ENCODE data around the gene FAF2.

The FAF2 gene

GRCh38 chr5:176450077-176450476, 1.9 kb downstream of the FAF2 start:
- Histone ChIP-seq H3K36me3 (ENCODE audit: control insufficient read depth, insufficient read depth, low read length) (no peaks in the 10 kb centered on the region), H3K9me3 (ENCODE audit: control insufficient read depth, low read length) (no peaks in the 10 kb centered on the region), H2AFZ (no peak overlapping the region), H3K79me2 (peaks cover 35% of the 10 kb centered on the region), H3K27ac (no peak overlapping the region), H3K4me3 (ENCODE audit: low read depth, low read length) (no peak overlapping the region), H3K9ac (no peak overlapping the region), H3K4me2 (ENCODE audit: low read length) (no peak overlapping the region), H3K4me1 (peaks cover 7% of the 10 kb centered on the region), H3K27me3 (ENCODE audit: control insufficient read depth, insufficient read depth, low read length) (no peaks in the 10 kb centered on the region)
- TF ChIP-seq CTCF (IDR thresholded peaks at IDR 0.05) = no peak

GRCh38 chr5:176454724-176455394, 6.7 kb downstream of the FAF2 start:
- Histone ChIP-seq H3K79me2 (peaks cover 59% of the 10 kb centered on the region), H3K4me2 (ENCODE audit: low read length) (no peak overlapping the region), H3K36me3 (ENCODE audit: control insufficient read depth, insufficient read depth, low read length) (no peaks in the 10 kb centered on the region), H3K27me3 (ENCODE audit: control insufficient read depth, insufficient read depth, low read length) (no peaks in the 10 kb centered on the region), H3K27ac (no peak overlapping the region), H3K9ac (no peak overlapping the region), H2AFZ (no peak overlapping the region), H3K9me3 (ENCODE audit: control insufficient read depth, low read length) (no peaks in the 10 kb centered on the region), H3K4me3 (ENCODE audit: low read depth, low read length) (no peak overlapping the region), H3K4me1 (no peaks in the 10 kb centered on the region)
- no peak for TF ChIP-seq CTCF (IDR thresholded peaks at IDR 0.05)

GRCh38 chr5:176458904-176459561, 10.8 kb downstream of the FAF2 start:
- H3K4me3 ChIP-seq (ENCODE audit: low read depth, low read length) = no peak overlapping the region
- no peaks in the 10 kb centered on the region for H3K27me3 ChIP-seq (ENCODE audit: control insufficient read depth, insufficient read depth, low read length)
- H2AFZ ChIP-seq = no peak overlapping the region
- H3K79me2 ChIP-seq = peaks cover 81% of the 10 kb centered on the region
- H3K27ac ChIP-seq = no peak overlapping the region
- H3K9ac ChIP-seq = no peak overlapping the region
- H3K36me3 ChIP-seq (ENCODE audit: control insufficient read depth, insufficient read depth, low read length) = no peaks in the 10 kb centered on the region
- no peaks in the 10 kb centered on the region for H3K4me1 ChIP-seq
- H3K9me3 ChIP-seq (ENCODE audit: control insufficient read depth, low read length) = no peaks in the 10 kb centered on the region
- TF ChIP-seq CTCF (IDR thresholded peaks at IDR 0.05) = no peak
- no peak overlapping the region for H3K4me2 ChIP-seq (ENCODE audit: low read length)

- H3K27me3 ChIP-seq (ENCODE audit: control insufficient read depth, insufficient read depth, low read length) = no peaks in the 10 kb centered on the region
- no peaks in the 10 kb centered on the region for H3K36me3 ChIP-seq (ENCODE audit: control insufficient read depth, insufficient read depth, low read length)
- H3K27ac ChIP-seq = no peak overlapping the region
- H3K9me3 ChIP-seq (ENCODE audit: control insufficient read depth, low read length) = no peaks in the 10 kb centered on the region
- H3K4me1 ChIP-seq = peaks cover 7% of the 10 kb centered on the region
- no peak for TF ChIP-seq CTCF (IDR thresholded peaks at IDR 0.05)
- no peak overlapping the region for H3K9ac ChIP-seq
- no peak overlapping the region for H3K4me2 ChIP-seq (ENCODE audit: low read length)
- peaks cover 82% of the 10 kb centered on the region for H3K79me2 ChIP-seq
- no peak overlapping the region for H2AFZ ChIP-seq
- no peak overlapping the region for H3K4me3 ChIP-seq (ENCODE audit: low read depth, low read length)
Observed at GRCh38 chr5:176461349-176461748, 13.2 kb downstream of the FAF2 start.

Measured in parathyroid adenoma (tissue), 2 donors.